NCI-H2171 treated with DMSO at 0.1 percent for 48 hours (cell line): ENCODE data around the gene PROZ.

Experiments
- DNase-seq: peaks from one replicate; lab custom pipeline; 2025; lab: John Stamatoyannopoulos, UW

Gene PROZ

GRCh38 chr13:113178070-113178895 lies 19.8 kb downstream of the PROZ start:
- DNase-seq = no peak

- no peak for DNase-seq
Measured at GRCh38 chr13:113178896-113179167, 20.4 kb downstream of the PROZ start.

DNA sequence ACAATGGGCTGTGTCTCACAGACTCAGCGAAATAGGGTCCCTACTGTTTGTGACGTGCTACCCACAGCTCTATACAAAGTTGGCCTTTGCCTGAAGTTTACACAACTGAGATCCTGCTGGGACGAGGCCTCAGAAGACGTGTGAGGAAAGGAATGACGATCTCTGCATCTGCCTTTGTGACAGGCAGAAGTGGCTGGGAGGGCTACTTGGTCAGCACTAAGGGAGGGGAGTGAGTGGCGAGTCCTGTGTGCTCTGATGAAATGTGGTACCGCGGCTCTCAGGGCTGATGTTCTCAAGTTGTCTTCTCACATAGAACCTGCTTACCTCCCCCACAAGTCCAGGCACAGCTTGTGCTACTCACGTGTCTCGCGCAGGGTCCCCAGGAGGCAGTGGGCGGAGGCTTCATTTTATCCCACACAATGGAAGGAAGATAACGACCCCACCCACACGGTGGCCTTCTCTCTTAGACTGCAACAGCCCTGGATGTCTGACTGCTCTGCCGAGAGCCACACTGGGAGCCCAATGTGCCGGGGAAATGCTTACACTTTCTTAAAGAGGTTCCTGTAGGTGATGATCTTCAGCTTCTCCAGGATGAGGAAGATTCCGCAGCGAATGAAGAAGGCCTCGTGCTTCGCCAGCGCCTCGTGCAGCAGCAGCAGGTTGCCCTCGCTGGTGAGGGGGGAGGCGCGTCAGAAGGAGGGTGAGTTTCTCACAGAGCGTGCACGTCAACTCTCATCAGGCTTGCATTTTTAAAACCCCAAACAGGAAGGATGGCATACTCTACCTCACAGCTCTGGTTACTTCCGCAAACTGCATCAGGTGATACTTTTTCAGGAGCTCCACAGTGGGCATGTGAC lies 21.2 kb downstream of the PROZ start:
- DNase-seq = no peak

DNA sequence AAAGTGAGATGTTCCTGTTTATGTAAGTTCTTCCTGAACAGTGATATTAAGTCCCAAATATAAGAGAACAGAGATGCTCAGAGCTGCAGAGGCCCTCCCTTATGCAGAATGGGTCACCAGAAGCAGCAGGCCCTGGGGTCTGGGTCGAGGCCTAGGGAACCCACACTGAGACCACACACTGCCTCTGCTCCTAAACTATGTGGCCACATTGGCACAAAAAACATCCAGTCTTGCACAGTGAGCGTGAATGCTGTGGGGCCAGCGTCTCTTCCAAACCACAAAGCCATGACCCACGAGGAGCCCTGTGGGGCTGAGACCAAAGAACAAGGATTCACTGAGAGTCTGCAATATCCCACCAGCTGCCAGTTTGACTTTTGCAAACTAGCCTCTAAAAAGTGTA lies 23.6 kb downstream of the PROZ start:
- DNase-seq = no peak

DNA sequence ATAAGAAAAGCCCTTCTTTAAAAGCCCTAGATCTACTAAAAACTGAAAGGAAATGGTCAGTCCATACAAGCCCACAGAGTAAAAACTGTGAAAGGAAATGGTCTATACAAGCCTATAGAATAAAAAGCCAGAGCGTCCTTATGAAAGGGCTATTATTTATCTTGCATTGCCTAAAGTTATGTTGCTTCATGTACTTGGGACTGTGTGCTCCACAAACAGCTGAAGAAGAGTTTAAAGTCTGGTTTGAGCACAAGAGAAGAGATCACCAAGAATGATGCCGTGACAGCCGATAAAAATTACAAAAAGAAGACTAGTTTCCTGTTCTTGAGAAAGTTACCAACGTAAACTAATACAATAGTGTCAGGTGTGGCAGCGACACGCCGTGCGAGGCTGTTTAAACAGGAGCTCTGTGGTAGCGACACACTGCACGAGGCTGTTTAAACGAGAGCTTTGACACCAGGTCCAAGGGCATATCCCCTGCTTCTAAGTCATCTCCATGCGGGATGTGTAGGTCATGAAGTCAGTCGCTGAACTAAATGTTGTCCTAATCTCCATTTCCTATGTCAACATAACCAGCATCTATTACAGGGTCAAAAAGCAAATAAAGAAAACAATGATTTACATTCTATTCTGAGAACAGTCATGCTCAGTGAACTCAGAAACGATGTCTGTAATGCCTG lies 25.1 kb downstream of the PROZ start:
- no peak for DNase-seq

GRCh38 chr13:113184568-113185440 lies 26.4 kb downstream of the PROZ start:
- no peak for DNase-seq

GRCh38 chr13:113186061-113186900 lies 27.8 kb downstream of the PROZ start:
- DNase-seq = no peak

GRCh38 chr13:113187263-113187669 lies 28.8 kb downstream of the PROZ start:
- DNase-seq = no peak

GRCh38 chr13:113187883-113188665 lies 29.6 kb downstream of the PROZ start:
- DNase-seq = no peak

GRCh38 chr13:113190181-113190580 lies 31.7 kb downstream of the PROZ start:
- no peak for DNase-seq

- no peak for DNase-seq
Measured at GRCh38 chr13:113192279-113192678, 33.8 kb downstream of the PROZ start.

GRCh38 chr13:113192902-113193301 lies 34.5 kb downstream of the PROZ start:
- DNase-seq = no peak

DNA sequence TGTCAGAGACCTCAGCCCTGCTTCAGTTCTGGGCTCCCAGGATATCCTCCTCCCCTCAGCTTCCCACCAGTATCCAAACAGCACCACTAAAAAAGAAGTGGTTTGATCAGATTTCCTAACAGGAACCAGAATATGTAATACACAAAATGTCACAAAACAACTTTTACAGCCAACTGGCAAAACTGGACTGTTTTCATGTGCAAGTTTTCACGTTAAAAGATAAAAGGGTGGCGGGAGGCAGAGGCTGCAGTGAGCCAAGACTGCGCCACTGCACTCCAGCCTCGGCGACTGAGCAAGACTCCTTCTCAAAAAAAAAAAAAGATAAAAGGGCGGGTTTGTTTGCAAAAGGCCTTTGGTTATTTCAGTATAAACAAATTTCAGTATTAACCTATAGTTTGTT lies 36.9 kb downstream of the PROZ start:
- no peak for DNase-seq

- no peak for DNase-seq
Measured at GRCh38 chr13:113196970-113197737, 38.7 kb downstream of the PROZ start.

- no peak for DNase-seq
Measured at GRCh38 chr13:113201815-113202214, 43.4 kb downstream of the PROZ start.

DNA sequence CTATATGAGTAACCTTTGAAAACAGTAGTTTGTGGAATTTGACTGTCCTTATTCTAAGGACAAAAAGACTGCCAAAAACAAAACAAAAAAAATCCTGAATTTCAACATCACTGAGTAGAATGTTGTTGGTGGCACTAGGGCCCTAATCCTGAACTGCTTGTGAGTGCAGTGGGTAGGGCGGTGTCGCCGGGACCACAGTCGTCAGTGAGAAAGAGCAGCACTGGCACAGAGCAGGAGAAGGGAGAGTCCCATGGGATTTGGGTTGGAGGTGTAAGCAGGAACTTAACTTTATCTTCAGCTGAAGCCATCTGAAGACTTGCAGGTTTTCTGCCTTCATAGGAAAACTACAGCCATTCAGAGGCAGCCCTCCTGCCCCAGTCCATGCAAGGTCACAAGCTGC lies 44.5 kb downstream of the PROZ start:
- DNase-seq = no peak

- no peak for DNase-seq
Measured at GRCh38 chr13:113203507-113204377, 45.3 kb downstream of the PROZ start.

DNA sequence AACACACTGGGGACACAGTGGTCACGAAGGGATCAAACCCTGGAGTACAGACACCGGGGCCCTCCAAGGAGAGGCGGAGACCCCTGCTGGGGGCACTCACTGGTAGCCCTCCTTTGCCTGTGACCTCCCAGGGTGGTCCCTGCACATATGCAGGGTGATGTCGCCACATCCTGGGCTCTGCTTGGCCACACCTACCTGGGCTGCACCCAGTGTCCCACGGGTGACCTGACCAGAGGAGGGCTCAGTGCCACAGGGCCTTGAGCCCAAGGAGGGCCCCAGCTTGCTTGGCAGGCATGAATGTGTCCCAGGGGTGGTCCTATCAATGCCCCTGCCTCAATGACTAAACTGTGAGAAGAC lies 45.9 kb downstream of the PROZ start:
- DNase-seq = no peak
